GM23248 (cell line): Measurements from ENCODE around the gene ABI1. TPM values are rescaled to one million over a fixed set of nuclear protein-coding genes. Genes with fewer than 3 reads are reported as not detected.

Experiments used
- DNase-seq: peaks from one replicate; pipeline ENCODE4 v3.0.0-alpha.2; 2015
- H2AFZ ChIP-seq: fragments of 200-600 bp; sonication (generic); 2 replicates; pipeline ENCODE4 v1.6.1; 2016; ENCODE audit warnings: antibody characterized with exemption
- H3F3A ChIP-seq: fragments of 200-600 bp; sonication (generic); 2 replicates; pipeline ENCODE4 v1.6.1; 2016; ENCODE audit warnings: mild to moderate bottlenecking, antibody characterized with exemption, mixed run types; ENCODE audit not compliant: insufficient read depth
- H3K27ac ChIP-seq: fragments of 200-600 bp; sonication (generic); 2 replicates; pipeline ENCODE4 v1.5.1; 2016; ENCODE audit warnings: mild to moderate bottlenecking
- H3K27me3 ChIP-seq: fragments of 200-600 bp; sonication (generic); replicated peaks from 2 replicates; pipeline ENCODE4 v1.6.1; 2016; ENCODE audit warnings: mild to moderate bottlenecking; ENCODE audit not compliant: insufficient read depth
- H3K36me3 ChIP-seq: fragments of 200-600 bp; sonication (generic); 2 replicates; pipeline ENCODE4 v1.6.1; 2016; ENCODE audit warnings: low read depth, mild to moderate bottlenecking
- H3K4me1 ChIP-seq: fragments of 200-600 bp; sonication (generic); 2 replicates; pipeline ENCODE4 v1.6.1; 2016; ENCODE audit warnings: mild to moderate bottlenecking; ENCODE audit not compliant: insufficient read depth
- H3K4me2 ChIP-seq: fragments of 200-600 bp; sonication (generic); one replicate; pipeline ENCODE4 v1.6.1; 2016; ENCODE audit warnings: mild to moderate bottlenecking; ENCODE audit not compliant: unreplicated experiment
- H3K4me3 ChIP-seq: fragments of 200-600 bp; sonication (generic); 2 replicates; pipeline ENCODE4 v1.5.1; 2016; ENCODE audit warnings: mild to moderate bottlenecking
- H3K79me2 ChIP-seq: fragments of 200-600 bp; sonication (generic); 2 replicates; pipeline ENCODE4 v1.6.1; 2016; ENCODE audit warnings: mild to moderate bottlenecking; ENCODE audit not compliant: insufficient read depth
- H3K9ac ChIP-seq: fragments of 200-600 bp; sonication (generic); 2 replicates; pipeline ENCODE4 v1.6.1; 2016; ENCODE audit warnings: mild to moderate bottlenecking
- H3K9me2 ChIP-seq: fragments of 200-600 bp; sonication (generic); 2 replicates; pipeline ENCODE4 v1.6.1; 2016; ENCODE audit warnings: mixed run types, mild to moderate bottlenecking, moderate library complexity; ENCODE audit not compliant: insufficient read depth
- H3K9me3 ChIP-seq: fragments of 200-600 bp; sonication (generic); one replicate; pipeline ENCODE4 v1.6.1; 2017; ENCODE audit warnings: low read depth
- H4K20me1 ChIP-seq: fragments of 200-600 bp; sonication (generic); 2 replicates; pipeline ENCODE4 v1.6.0; 2016; ENCODE audit not compliant: insufficient read depth
- EZH2 ChIP-seq: fragments of 200-600 bp; sonication (generic); IDR thresholded peaks from 2 replicates; pipeline ENCODE4 v1.6.1; 2018; ENCODE audit warnings: antibody characterized with exemption, mild to moderate bottlenecking; ENCODE audit not compliant: insufficient read depth, poor library complexity, severe bottlenecking
- EZH2phosphoT487 ChIP-seq: fragments of 200-600 bp; sonication (generic); IDR thresholded peaks from 2 replicates; pipeline ENCODE4 v1.6.1; 2018; ENCODE audit warnings: antibody characterized with exemption, moderate library complexity, mild to moderate bottlenecking, low read depth; ENCODE audit not compliant: insufficient read depth
- WGBS, 2 experiments: methylation state at CpG; one replicate each; pipeline ENCODE4 v1.1.6; 2015 to 2017; ENCODE audit warnings: low lambda C conversion rate in 2 of 2, low coverage in 1 of 2; ENCODE audit errors: missing lambda C conversion rate in 2 of 2; 5-methylcytosine and 5-hydroxymethylcytosine counted together
- in situ Hi-C: fragments of 300-500 bp; cut with MboI; formaldehyde crosslinking; loops from 2 replicates; pipeline ENCODE4 v1.15.0; 2020
- polyA plus RNA-seq: library from polyadenylated mRNA; unstranded; fragments of >200 nt; fragmentation: Nextera tagmentation; extraction: Ambion mirVana; gene quantifications from 2 replicates; pipeline ENCODE4 v1.2.1, GENCODE V29; 2016
- total RNA-seq: library from RNA; depleted of rRNA; stranded (reverse); fragments of >200 nt; shearing (Covaris generic); gene quantifications from 2 replicates; pipeline ENCODE4 v1.2.3, GENCODE V29; 2014

ABI1 gene
- total and polyA plus RNA-seq, 2 experiments from 2014 or later: 60.3 to 79.0 TPM

DNA sequence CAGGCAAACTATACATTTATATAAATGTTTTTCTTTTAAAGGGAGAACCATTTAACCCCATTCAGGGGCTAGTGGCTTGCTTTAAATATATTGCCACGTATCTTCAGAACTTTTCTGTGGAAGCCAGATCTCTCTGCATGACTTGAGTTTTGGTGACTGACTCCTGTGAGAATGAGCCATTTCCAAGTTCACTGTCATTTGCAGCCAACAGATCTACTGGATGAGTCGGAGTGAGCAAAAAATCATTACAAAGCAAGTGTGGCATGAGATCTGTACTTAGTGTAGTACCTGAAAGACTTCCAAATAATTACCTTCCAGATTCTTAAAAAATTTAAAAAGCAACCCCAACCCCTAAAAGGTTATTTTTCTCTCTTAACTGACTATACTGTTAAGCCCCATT is 117.7 kb downstream of the ABI1 start:
- Histone ChIP-seq H3K27me3 (no peaks in the 10 kb centered on the region), H4K20me1 (no peaks in the 10 kb centered on the region), H3K9ac (peak overlapping the region; percentile 53), H3K27ac (peak overlapping the region; percentile 77), H2AFZ (no peak overlapping the region), H3K9me2 (no peaks in the 10 kb centered on the region), H3K4me3 (no peak overlapping the region), H3K4me1 (peaks cover 24% of the 10 kb centered on the region), H3K4me2 (no peak overlapping the region), H3K36me3 (peaks cover 29% of the 10 kb centered on the region), H3K9me3 (no peaks in the 10 kb centered on the region), H3K79me2 (0 out of 2 replicates have a peak, but pooled peaks cover 9% of the 10 kb centered on the region), H3F3A (peaks cover 55% of the 10 kb centered on the region)
- TF ChIP-seq EZH2: no peak
- TF ChIP-seq EZH2phosphoT487: no peak
- in situ Hi-C loops: loop anchor here (10.0 kb wide), 1 partner anchor 112 kb away; no protein-coding TSS in a partner anchor
- peak; percentile 80 for DNase-seq
- WGBS, 2 experiments: 70 to 78% methylated on average over 2 of the region's 2 CpGs

DNA sequence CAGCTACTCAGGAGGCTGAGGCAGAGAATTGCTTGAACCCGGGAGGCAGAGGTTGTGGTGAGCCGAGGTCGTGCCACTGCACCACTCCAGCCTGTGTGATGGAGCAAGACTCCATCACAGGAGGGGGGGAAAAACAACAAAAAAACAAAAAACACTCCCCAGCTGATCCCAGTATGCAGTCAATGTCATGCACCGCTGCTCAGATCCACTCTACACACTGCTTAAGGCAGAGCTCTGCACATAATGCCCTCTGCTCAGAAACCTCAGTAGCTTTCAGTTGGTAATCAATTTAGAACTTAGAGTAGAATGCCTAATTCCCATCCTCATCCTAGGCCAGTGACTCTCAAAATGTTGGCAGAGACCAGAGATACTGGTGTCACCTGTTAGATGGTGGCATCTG is 119.4 kb downstream of the ABI1 start:
- Histone ChIP-seq H2AFZ (no peak overlapping the region), H3K79me2 (0 out of 2 replicates have a peak, but pooled peaks cover 9% of the 10 kb centered on the region), H3K9me2 (no peaks in the 10 kb centered on the region), H3K4me2 (no peak overlapping the region), H3K27ac (no peak overlapping the region), H3K9me3 (no peaks in the 10 kb centered on the region), H3K4me3 (no peak overlapping the region), H3K4me1 (peaks cover 31% of the 10 kb centered on the region), H3K27me3 (no peaks in the 10 kb centered on the region), H3K9ac (no peak overlapping the region), H3K36me3 (peaks cover 16% of the 10 kb centered on the region; the same call in 1 of the 2 replicates), H4K20me1 (no peaks in the 10 kb centered on the region), H3F3A (peaks cover 56% of the 10 kb centered on the region)
- in situ Hi-C loops: loop anchor here (10.0 kb wide), 1 partner anchor 113 kb away; no protein-coding TSS in a partner anchor
- no peak for TF ChIP-seq EZH2phosphoT487
- 98 to 99% methylated on average over 4 of the region's 4 CpGs for WGBS, 2 experiments
- DNase-seq: no peak

DNA sequence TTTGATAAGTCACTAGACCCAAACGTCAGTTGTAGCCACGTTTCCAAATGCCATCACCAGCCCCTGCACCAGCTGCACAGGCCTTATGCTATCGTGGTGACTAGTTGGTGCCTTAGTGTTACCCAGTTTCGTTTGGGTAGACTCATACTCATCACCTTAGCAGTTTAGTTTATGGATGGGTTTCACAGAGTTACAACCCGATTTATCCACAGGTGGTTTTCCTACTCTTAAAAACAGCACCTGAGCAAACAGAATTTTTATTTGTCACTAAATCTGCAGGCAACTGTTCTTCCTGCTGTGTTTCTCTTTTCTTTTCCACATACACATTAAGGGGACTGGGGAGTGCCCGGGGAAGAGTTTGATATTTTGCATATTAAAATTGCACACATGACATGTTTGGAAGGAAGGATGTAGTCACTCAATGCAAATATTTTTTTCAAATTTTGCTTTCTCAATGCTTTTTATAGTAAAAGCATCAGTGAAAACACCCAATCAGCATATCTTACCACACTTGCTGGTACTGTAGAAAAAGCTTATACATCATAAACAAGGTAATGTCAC is 121.6 kb downstream of the ABI1 start:
- no peak for TF ChIP-seq EZH2phosphoT487
- no peak for TF ChIP-seq EZH2
- H3K36me3 ChIP-seq: peaks cover 12% of the 10 kb centered on the region; the same call in 1 of the 2 replicates

DNA sequence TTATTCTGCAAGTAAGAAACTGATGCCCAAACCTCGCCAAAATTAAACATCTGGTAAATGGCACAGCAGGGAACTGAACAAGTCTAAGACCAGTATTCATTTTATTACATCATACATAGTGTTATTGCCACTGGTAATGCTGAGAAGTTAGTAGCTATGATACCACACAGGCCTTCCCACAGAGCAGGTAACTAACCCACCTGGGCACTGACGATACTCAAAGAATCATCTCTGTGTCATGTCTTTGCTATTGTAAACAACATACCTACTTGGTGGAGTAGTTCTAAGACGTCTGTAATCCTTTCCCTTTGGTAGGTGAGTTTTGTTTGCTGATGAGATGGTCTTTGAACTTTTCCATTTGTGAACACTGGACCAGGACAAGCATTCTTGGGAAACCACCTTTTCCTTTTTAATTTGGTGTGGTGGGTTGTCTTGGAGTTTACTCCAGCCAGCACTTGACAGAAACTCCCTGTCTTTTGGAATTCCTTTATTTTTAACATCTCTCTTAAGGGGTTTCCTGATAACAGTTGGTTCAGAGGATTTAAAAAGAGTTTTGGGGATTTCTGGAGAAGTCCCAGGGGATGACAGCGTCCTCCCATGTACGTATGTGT is 122.4 kb downstream of the ABI1 start:
- no peak overlapping the region for H3K4me2 ChIP-seq
- H3K9me2 ChIP-seq: no peaks in the 10 kb centered on the region
- H3K4me3 ChIP-seq: no peak overlapping the region
- H2AFZ ChIP-seq: no peak overlapping the region
- H3K9me3 ChIP-seq: no peaks in the 10 kb centered on the region
- H4K20me1 ChIP-seq: no peaks in the 10 kb centered on the region
- H3K79me2 ChIP-seq: 0 out of 2 replicates have a peak, but pooled peaks cover 9% of the 10 kb centered on the region
- H3K9ac ChIP-seq: no peak overlapping the region
- peaks cover 39% of the 10 kb centered on the region for H3F3A ChIP-seq
- peaks cover 12% of the 10 kb centered on the region; the same call in 1 of the 2 replicates for H3K36me3 ChIP-seq
- TF ChIP-seq EZH2 (no peak), EZH2phosphoT487 (no peak)
- H3K4me1 ChIP-seq: peaks cover 18% of the 10 kb centered on the region
- in situ Hi-C loops: no loop called here
- no peaks in the 10 kb centered on the region for H3K27me3 ChIP-seq
- WGBS, 2 experiments: 65 to 75% methylated on average over 5 of the region's 5 CpGs
- DNase-seq: peak; percentile 10
- H3K27ac ChIP-seq: peak overlapping the region; percentile 65

More for the DNA sequence above, 121.6 kb downstream of the ABI1 start:
- H2AFZ ChIP-seq: no peak overlapping the region
- no peaks in the 10 kb centered on the region for H3K9me3 ChIP-seq
- 0 out of 2 replicates have a peak, but pooled peaks cover 9% of the 10 kb centered on the region for H3K79me2 ChIP-seq
- peaks cover 25% of the 10 kb centered on the region for H3K4me1 ChIP-seq
- WGBS, 2 experiments: 64 to 68% methylated on average over 6 of the region's 6 CpGs
- no peaks in the 10 kb centered on the region for H4K20me1 ChIP-seq
- no peak overlapping the region for H3K4me2 ChIP-seq
- H3K27ac ChIP-seq: peak overlapping the region; percentile 75; the same call in 1 of the 2 replicates
- peaks cover 45% of the 10 kb centered on the region for H3F3A ChIP-seq
- in situ Hi-C loops: no loop called here
- H3K27me3 ChIP-seq: no peaks in the 10 kb centered on the region
- no peaks in the 10 kb centered on the region for H3K9me2 ChIP-seq
- H3K9ac ChIP-seq: no peak overlapping the region
- no peak overlapping the region for H3K4me3 ChIP-seq
- no peak for DNase-seq
